Heart left ventricle (tissue), 13 donors: ENCODE data around the gene SPEF2.

Source experiments
- CTCF ChIP-seq, 12 donors: fragments of 200-600 bp; sonication (generic) in 4 of 12; IDR thresholded peaks; one replicate each; pipeline versions ENCODE4 v1.5.0 to v1.8.0; 2018 to 2022; ENCODE audit warnings: antibody characterized with exemption in 12 of 12, mild to moderate bottlenecking in 5 of 12
- POLR2A ChIP-seq, 2 donors: fragments of 450-650 bp; IDR thresholded peaks; one replicate each; pipeline ENCODE4 v1.6.1; 2017; ENCODE audit warnings: antibody characterized with exemption in 2 of 2, mild to moderate bottlenecking in 2 of 2, moderate library complexity in 2 of 2
- donor health status: ischemic (EF 13 %, LVEDD 7.1; RV severe dilation, severe dysfunction).
- donor health status: DM: no; HTN: yes; CAD: no.
- donor health status: DM: no; HTN: no; CAD: no.
- donor health status: ischemic (EF 25% LVEDD 6.9; RV normal size, moderate dysfunction).
- donor health status: ischemic (EF 25% LVEDD 5.7; RV mildly dilated, moderate dysfunction).
- donor health status: ischemic (EF 35%, LVEDD 5.7; RV mildly dilated, moderate dysfunction).
- donor health status: nonischemic (EF 11% LVEDD 7.7; RV severe dilation, severe dysfunction).
- donor health status: DM: yes; HTN: yes; CAD: no.
- donor health status: PGD.
- donor health status: ischemic (EF 29% LVEDD 5.4; RV normal size, mild dysfunction).
- donor health status: nonischemic (EF 23%, LVEDD 6.1; RV moderate dilation, normal function).

DNA sequence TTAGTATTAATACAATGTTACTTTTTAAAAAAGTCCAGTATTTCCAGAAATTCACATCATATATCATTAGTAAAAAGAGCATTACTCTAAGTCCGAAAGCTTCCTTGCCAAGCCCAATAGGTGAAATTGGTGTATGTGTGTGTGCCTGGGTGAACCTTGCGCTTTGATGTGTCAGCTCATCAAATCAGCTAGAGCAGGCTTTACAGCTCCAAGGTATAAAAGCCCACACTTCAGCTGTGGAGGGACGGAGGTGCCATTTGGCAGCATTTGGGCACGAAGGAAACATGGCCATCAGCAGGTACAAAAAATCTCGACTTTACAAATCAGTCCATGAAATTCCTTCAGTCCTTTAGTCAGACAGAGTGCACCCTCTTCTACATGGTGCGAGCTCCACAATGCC lies 162.6 kb downstream of the SPEF2 start:
- TF ChIP-seq CTCF (IDR thresholded peaks at IDR 0.05) (no peak), POLR2A (IDR thresholded peaks at IDR 0.05) (no peak)
